HepG2 (cell line): ENCODE measurements around the gene P3H4. TPM values are rescaled to one million over a fixed set of nuclear protein-coding genes. Genes with fewer than 3 reads are reported as not detected.

ENCODE experiments used
- AGO1 ChIP-seq: fragments of 200-400 bp; formaldehyde crosslinking; IDR thresholded peaks from 2 replicates; pipeline ENCODE4 v1.6.1; 2017; ENCODE audit warnings: mild to moderate bottlenecking, low read depth, low read length, moderate library complexity; ENCODE audit not compliant: poor library complexity, severe bottlenecking
- ARID2 ChIP-seq: sonication (generic); formaldehyde crosslinking; IDR thresholded peaks from 2 replicates; pipeline ENCODE4 v1.8.1; 2022; ENCODE audit warnings: mild to moderate bottlenecking, missing genetic modification reagents, borderline replicate concordance
- ARID4A ChIP-seq: sonication (generic); formaldehyde crosslinking; IDR thresholded peaks from 2 replicates; pipeline ENCODE4 v1.5.0; 2020; ENCODE audit warnings: mild to moderate bottlenecking, missing genetic modification reagents, borderline replicate concordance
- BHLHE40 ChIP-seq: IDR thresholded peaks from 2 replicates; pipeline ENCODE4 v1.6.1; 2011; ENCODE audit warnings: low read length, improper control_type of control experiment
- CTCF ChIP-seq: sonication (generic); formaldehyde crosslinking; IDR thresholded peaks from 2 replicates; pipeline ENCODE4 v1.5.0; 2020; ENCODE audit warnings: mild to moderate bottlenecking, missing genetic modification reagents, moderate library complexity
- FIP1L1 ChIP-seq: fragments of 200-400 bp; formaldehyde crosslinking; IDR thresholded peaks from 2 replicates; pipeline ENCODE4 v1.6.1; 2018; ENCODE audit warnings: low read depth, mild to moderate bottlenecking, low read length, moderate library complexity, borderline replicate concordance; ENCODE audit not compliant: insufficient read depth
- MAZ ChIP-seq, 2 experiments: sonication (generic) in 1 of 2; formaldehyde crosslinking in 1 of 2; IDR thresholded peaks; 2 replicates each; pipeline versions ENCODE4 v1.5.0 to v1.6.1; 2012 to 2020; ENCODE audit warnings: low read depth in 2 of 2, mild to moderate bottlenecking in 2 of 2, borderline replicate concordance in 1 of 2, improper control_type of control experiment in 1 of 2, low read length in 1 of 2, missing genetic modification reagents in 1 of 2, moderate library complexity in 1 of 2
- NPAS2 ChIP-seq: sonication (generic); formaldehyde crosslinking; IDR thresholded peaks from 2 replicates; pipeline ENCODE4 v1.8.0; 2022; ENCODE audit warnings: mild to moderate bottlenecking, missing genetic modification reagents, borderline replicate concordance
- SIN3A ChIP-seq: IDR thresholded peaks from 2 replicates; pipeline ENCODE4 v1.6.1; 2011; ENCODE audit warnings: low read depth, mild to moderate bottlenecking, control low read depth, low read length, borderline replicate concordance
- ZBTB42 ChIP-seq: sonication (generic); formaldehyde crosslinking; IDR thresholded peaks from 2 replicates; pipeline ENCODE4 v1.5.0; 2020; ENCODE audit warnings: mild to moderate bottlenecking, missing genetic modification reagents
- ZHX2 ChIP-seq, 2 experiments: sonication (generic) in 1 of 2; formaldehyde crosslinking in 1 of 2; IDR thresholded peaks; 2 replicates each; pipeline versions ENCODE4 v1.6.1 to v1.9.0; 2014 to 2022; ENCODE audit warnings: antibody characterized with exemption in 1 of 2, borderline replicate concordance in 1 of 2, inconsistent platforms in 1 of 2, low read depth in 1 of 2, missing genetic modification reagents in 1 of 2
- ZNF350 ChIP-seq: sonication (generic); formaldehyde crosslinking; IDR thresholded peaks from 2 replicates; pipeline ENCODE4 v1.4.0; 2020; ENCODE audit warnings: mild to moderate bottlenecking, low read depth, missing genetic modification reagents, borderline replicate concordance
- ZNF616 ChIP-seq: sonication (generic); formaldehyde crosslinking; IDR thresholded peaks from 2 replicates; pipeline ENCODE4 v1.5.0; 2020; ENCODE audit warnings: low read depth, mild to moderate bottlenecking, missing genetic modification reagents
- ZNF713 ChIP-seq: sonication (generic); formaldehyde crosslinking; IDR thresholded peaks from 2 replicates; pipeline ENCODE4 v1.4.0; 2020; ENCODE audit warnings: mild to moderate bottlenecking, missing genetic modification reagents
- ZNF772 ChIP-seq: sonication (generic); formaldehyde crosslinking; IDR thresholded peaks from 2 replicates; pipeline ENCODE4 v1.5.0; 2020; ENCODE audit warnings: mild to moderate bottlenecking, missing genetic modification reagents
- polyA plus RNA-seq, 8 experiments: library from polyadenylated mRNA; depleted of rRNA in 3 of 8; stranded (reverse) in 7 of 8; unstranded in 1 of 8; fragments of >200 nt; fragmentation: Illumina TruSeq in 4 of 8; extraction: Trizol in 4 of 8; gene quantifications; 2 replicates each; pipeline versions ENCODE4 v1.2.1 to v1.2.3, GENCODE V29; 2011 to 2016; ENCODE audit warnings: low read depth in 4 of 8, missing spikeins in 1 of 8, mixed read lengths in 1 of 8; ENCODE audit not compliant: insufficient read depth in 1 of 8
- total RNA-seq, 5 experiments: library from RNA; depleted of rRNA; stranded (reverse); fragments of >200 nt; fragmentation: Illumina TruSeq; extraction: Trizol; gene quantifications; 2 replicates each; pipeline ENCODE4 v1.2.3, GENCODE V29; 2016; ENCODE audit warnings: low read depth in 1 of 5

The P3H4 gene
- total and polyA plus RNA-seq, 2 of the 13 experiments (the other 11 are each of a cell fraction or from before 2014, with no cell fraction given): 37.1 to 50.6 TPM

- TF ChIP-seq ZNF350 (CRISPR knock-in tag): peak; percentile 16; the same call in 1 of the 2 replicates
- TF ChIP-seq ZNF713: no peak
- peak; percentile 12; the same call in 1 of the 2 replicates for TF ChIP-seq SIN3A
- TF ChIP-seq AGO1: no peak
- peak; percentile 70 for TF ChIP-seq ZBTB42
- TF ChIP-seq MAZ (IDR thresholded peaks at IDR 0.05; ENCODE audit: borderline replicate concordance, low read depth, low read length): 0 out of 2 replicates have a peak, but pooled peaks have one; percentile 15
- TF ChIP-seq MAZ (CRISPR knock-in tag; IDR thresholded peaks at IDR 0.05; ENCODE audit: low read depth): no peak
- no peak for TF ChIP-seq BHLHE40
- no peak for TF ChIP-seq ARID2 (CRISPR knock-in tag)
- TF ChIP-seq ZNF616 (CRISPR knock-in tag): 0 out of 2 replicates have a peak, but pooled peaks have one; percentile 10
- TF ChIP-seq ARID4A (CRISPR knock-in tag): 0 out of 2 replicates have a peak, but pooled peaks have one; percentile 24
- TF ChIP-seq FIP1L1: no peak
- peak; percentile 38; the same call in 1 of the 2 replicates for TF ChIP-seq ZNF772 (CRISPR knock-in tag)
- peak; percentile 59; the same call in 1 of the 2 replicates for TF ChIP-seq ZHX2 (IDR thresholded peaks at IDR 0.05; ENCODE audit: low read depth)
- TF ChIP-seq ZHX2 (CRISPR knock-in tag; IDR thresholded peaks at IDR 0.05; ENCODE audit: borderline replicate concordance): no peak
- TF ChIP-seq NPAS2 (CRISPR knock-in tag): no peak
- peak; percentile 67 for TF ChIP-seq CTCF
Observed at GRCh38 chr17:41777157-41777573, 34.6 kb downstream of the P3H4 start (continued).
